Muscle of leg (tissue), 11 donors: Measurements from ENCODE around the gene DUS1L. TPM values are rescaled to one million over a fixed set of nuclear protein-coding genes. Genes with fewer than 3 reads are reported as not detected.

ENCODE experiments used
- DNase-seq: peaks from one replicate; pipeline ENCODE4 v3.0.0; 2013
- H3K27ac ChIP-seq: one replicate; pipeline ENCODE4 v1.5.1; 2013; ENCODE audit warnings: mild to moderate bottlenecking, low read length, control low read depth
- H3K27me3 ChIP-seq: one replicate; pipeline ENCODE4 v1.6.1; 2013; ENCODE audit warnings: low read length; ENCODE audit not compliant: control insufficient read depth, insufficient read depth
- H3K36me3 ChIP-seq: one replicate; pipeline ENCODE4 v1.6.1; 2013; ENCODE audit warnings: low read length; ENCODE audit not compliant: control insufficient read depth, insufficient read depth
- H3K4me1 ChIP-seq: one replicate; pipeline ENCODE4 v1.6.1; 2013; ENCODE audit warnings: low read length; ENCODE audit not compliant: control insufficient read depth, insufficient read depth
- H3K4me3 ChIP-seq: one replicate; pipeline ENCODE4 v1.5.1; 2013; ENCODE audit warnings: low read length, control low read depth
- H3K9me3 ChIP-seq: replicated peaks from 2 replicates; pipeline ENCODE4 v1.6.1; 2013; ENCODE audit warnings: low read depth, low read length; ENCODE audit not compliant: control insufficient read depth
- WGBS: methylation state at CpG from one replicate; pipeline ENCODE4 v1.1.5; 2013; ENCODE audit warnings: missing lambda C conversion rate; ENCODE audit not compliant: insufficient coverage; 5-methylcytosine and 5-hydroxymethylcytosine counted together
- polyA plus RNA-seq, 8 donors: library from polyadenylated mRNA; unstranded; fragments of 120-200 nt; gene quantifications; one replicate each; pipeline versions ENCODE4 v1.2.1 to v1.2.3, GENCODE V29; 2013; ENCODE audit warnings: inconsistent platforms in 1 of 8, low replicate concordance in 1 of 8; ENCODE audit not compliant: insufficient read length in 8 of 8, insufficient read depth in 1 of 8
- total RNA-seq: library from RNA; stranded (reverse); fragments of 120-200 nt; gene quantifications from one replicate; pipeline ENCODE4 v1.2.4, GENCODE V29; 2013

DUS1L gene
- total and polyA plus RNA-seq, 9 donors = 43.6 to 73.5 (median 59.1) TPM

DNA sequence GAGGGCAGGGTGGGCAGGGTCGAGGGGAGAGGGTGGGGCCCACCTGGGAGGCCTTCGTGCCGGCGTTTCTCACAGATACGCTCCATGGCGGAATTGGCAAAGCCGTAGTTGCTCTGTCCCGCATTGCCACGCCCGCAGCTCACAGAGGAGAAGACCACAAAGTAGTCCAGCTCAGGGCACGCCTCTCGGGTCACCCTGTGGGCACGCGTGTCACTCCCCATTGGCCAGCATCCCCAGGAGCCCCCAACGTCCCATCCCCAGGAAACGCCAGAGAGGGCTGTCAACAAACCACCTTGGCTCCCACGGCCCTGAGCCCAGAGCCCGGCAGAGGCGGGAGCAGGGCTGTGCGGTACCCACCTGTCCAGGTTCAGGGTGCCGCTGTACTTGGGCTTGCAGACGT, 16.4 kb upstream of the DUS1L start:
- no peaks in the 10 kb centered on the region for H3K9me3 ChIP-seq
- H3K4me3 ChIP-seq = no peak overlapping the region
- 84% methylated on average over 22 of the region's 22 CpGs for WGBS
- H3K27ac ChIP-seq = no peak overlapping the region
- no peak for DNase-seq
- H3K36me3 ChIP-seq = peaks cover 80% of the 10 kb centered on the region
- H3K27me3 ChIP-seq = no peaks in the 10 kb centered on the region
- H3K4me1 ChIP-seq = peaks cover 12% of the 10 kb centered on the region

DNA sequence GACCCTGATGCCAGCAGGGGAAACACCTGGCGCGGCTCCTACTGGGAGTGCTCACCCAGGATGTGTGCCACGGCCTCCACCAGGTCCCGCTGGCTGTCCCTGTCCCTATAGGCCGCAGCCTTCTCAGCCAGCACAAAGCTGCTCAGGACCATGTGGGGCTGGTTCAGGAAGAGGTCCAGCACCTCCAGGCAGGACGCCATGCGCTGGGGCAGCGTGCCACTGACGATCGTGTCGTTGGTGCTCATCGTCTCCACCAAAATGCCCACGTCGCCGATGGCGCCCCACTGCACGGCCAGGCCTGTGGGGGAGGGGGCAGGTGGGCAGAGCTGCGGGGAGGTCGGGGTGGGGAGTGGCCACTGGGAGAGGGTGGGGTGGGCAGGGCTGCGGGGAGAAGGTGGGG, 15.9 kb upstream of the DUS1L start:
- no peak for DNase-seq
- Histone ChIP-seq H3K27me3 (no peaks in the 10 kb centered on the region), H3K27ac (no peak overlapping the region), H3K4me3 (no peak overlapping the region), H3K4me1 (peaks cover 16% of the 10 kb centered on the region), H3K9me3 (no peaks in the 10 kb centered on the region), H3K36me3 (peaks cover 76% of the 10 kb centered on the region)
- WGBS = 81% methylated on average over 20 of the region's 20 CpGs

DNA sequence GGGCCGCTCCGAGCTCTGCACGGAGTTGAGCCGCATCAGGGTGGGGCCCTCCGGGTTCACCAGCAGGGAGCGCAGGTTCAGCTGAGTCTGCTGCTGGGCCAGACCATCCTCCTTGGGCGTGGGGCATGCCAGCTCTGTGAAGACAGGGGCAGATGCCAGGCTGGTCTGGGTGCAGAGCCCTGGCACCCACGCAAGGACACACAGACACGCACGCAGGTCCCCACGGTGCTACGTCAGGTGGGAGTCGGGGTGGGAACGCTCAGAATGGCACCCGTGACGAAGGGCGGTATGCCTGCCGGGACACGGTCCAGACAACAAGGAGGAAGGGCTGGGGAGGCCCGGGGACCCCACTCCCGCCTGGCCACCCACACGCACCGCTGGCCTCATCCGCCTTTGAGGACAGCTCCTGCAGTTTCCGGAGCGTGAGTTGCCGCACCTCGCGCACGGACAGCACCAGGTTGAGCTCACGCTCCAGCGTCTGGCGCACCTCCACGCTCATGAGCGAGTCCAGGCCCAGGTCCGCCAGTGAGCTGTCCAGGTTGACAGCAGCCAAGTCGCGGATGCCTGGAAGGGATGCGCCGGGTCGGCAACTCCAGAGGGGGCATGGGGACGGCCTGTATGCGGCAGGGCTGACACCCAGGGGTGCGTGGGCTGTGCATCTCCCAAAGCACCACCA, 15.3 kb upstream of the DUS1L start:
- no peak for DNase-seq
- no peaks in the 10 kb centered on the region for H3K27me3 ChIP-seq
- no peaks in the 10 kb centered on the region for H3K9me3 ChIP-seq
- H3K4me1 ChIP-seq = peaks cover 20% of the 10 kb centered on the region
- H3K4me3 ChIP-seq = no peak overlapping the region
- H3K36me3 ChIP-seq = peaks cover 70% of the 10 kb centered on the region
- WGBS = 88% methylated on average over 44 of the region's 44 CpGs
- no peak overlapping the region for H3K27ac ChIP-seq

DNA sequence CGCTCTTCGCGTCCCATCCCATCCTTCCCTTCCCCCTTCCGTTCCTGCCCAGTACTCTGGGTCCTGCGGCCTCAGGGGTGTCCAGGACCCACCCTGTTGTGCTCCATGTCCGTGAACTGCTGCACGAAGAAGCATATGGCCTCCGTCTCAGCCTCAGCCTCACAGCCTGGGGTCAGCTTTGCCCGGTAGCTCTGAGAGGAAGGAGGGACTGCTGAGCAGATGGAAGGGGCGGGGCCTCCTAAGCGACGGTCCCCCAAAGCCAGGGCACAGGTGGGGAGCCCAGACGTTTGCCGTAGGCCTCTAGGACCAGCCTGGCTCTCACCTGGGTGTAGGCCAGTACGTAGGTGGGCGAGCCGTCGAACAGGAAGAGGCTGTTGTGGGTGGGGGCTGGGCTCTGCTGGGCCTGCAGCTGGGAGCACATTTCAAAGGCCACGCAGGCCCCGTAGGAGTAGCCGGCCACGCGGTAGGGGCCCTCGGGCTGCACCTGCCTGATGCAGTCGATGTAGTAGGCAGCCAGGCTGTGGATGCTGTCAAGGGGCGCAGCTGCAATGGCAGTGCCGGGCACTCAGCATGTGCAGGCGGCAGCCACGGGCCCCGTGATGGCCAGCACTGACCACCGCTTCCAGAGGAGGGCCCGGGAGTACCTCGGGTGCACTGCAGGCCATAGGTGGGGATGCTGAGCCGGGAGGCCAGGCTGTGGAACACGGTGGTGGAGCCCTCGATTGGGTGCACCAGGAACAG, 14.6 kb upstream of the DUS1L start:
- Histone ChIP-seq H3K4me3 (no peak overlapping the region), H3K27me3 (no peaks in the 10 kb centered on the region), H3K27ac (no peak overlapping the region), H3K4me1 (peaks cover 20% of the 10 kb centered on the region), H3K36me3 (peaks cover 63% of the 10 kb centered on the region), H3K9me3 (no peaks in the 10 kb centered on the region)
- no peak for DNase-seq
- 78% methylated on average over 33 of the region's 36 CpGs for WGBS

DNA sequence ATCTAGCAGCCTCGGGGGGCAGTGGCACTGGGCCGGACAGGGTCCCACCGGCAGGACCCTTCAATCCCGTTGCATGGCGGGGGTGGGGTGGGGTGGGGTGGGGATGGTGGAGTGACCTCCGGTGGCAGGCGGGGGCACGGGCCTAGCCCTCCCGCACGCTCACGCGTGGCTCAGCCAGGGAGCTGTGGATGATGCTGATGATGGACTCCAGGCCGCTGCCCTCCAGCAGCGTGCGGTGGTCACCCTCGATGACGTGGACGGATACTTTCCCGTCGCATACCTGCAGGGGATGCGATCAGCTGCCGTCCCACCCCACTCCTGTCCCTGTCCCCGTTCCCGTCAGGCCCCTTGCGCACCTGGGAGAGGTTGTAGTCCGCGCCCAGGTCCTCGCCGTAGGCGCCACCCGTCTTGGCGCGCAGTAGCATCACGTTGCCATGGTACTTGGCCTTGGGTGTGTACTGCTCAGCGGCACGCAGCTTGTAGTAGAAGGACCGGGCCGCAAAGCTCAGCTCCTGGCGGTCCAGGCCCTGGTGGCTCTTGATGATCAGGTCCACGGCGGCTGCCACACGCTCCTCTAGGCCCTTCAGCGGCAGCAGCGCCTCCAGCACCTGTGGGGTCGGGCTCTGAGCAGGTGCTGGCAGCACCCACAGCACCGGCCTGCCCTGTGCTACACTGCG, 13.5 kb upstream of the DUS1L start:
- H3K36me3 ChIP-seq = peaks cover 52% of the 10 kb centered on the region
- no peak overlapping the region for H3K27ac ChIP-seq
- DNase-seq = no peak
- whole genome bisulfite sequencing = 90% methylated on average over 37 of the region's 47 CpGs
- H3K4me3 ChIP-seq = no peak overlapping the region
- peaks cover 20% of the 10 kb centered on the region for H3K4me1 ChIP-seq
- no peaks in the 10 kb centered on the region for H3K27me3 ChIP-seq
- no peaks in the 10 kb centered on the region for H3K9me3 ChIP-seq

DNA sequence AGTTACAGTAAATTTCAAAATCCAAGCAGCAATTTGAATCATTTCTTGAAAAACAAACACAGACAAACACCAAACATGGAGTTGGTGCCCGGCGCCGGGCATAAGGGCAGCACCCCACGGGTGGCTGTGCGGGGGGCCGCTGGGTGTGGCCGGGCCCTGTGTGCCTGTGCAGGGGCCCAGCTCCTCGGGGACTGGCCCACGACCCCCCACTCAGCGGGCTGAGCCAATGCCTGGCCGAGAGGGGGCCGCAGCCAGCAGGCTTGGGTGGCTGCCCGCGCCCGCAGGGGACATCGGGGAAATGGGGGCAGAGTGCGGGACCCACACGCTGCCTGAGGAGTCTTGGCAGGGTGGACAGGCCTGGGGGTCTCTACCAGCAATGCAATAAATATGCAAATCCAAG, 12.8 kb upstream of the DUS1L start:
- no peaks in the 10 kb centered on the region for H3K27me3 ChIP-seq
- peaks cover 45% of the 10 kb centered on the region for H3K36me3 ChIP-seq
- peaks cover 20% of the 10 kb centered on the region for H3K4me1 ChIP-seq
- no peak overlapping the region for H3K4me3 ChIP-seq
- H3K27ac ChIP-seq = no peak overlapping the region
- no peaks in the 10 kb centered on the region for H3K9me3 ChIP-seq
- 92% methylated on average over 11 of the region's 18 CpGs for WGBS
- no peak for DNase-seq

DNA sequence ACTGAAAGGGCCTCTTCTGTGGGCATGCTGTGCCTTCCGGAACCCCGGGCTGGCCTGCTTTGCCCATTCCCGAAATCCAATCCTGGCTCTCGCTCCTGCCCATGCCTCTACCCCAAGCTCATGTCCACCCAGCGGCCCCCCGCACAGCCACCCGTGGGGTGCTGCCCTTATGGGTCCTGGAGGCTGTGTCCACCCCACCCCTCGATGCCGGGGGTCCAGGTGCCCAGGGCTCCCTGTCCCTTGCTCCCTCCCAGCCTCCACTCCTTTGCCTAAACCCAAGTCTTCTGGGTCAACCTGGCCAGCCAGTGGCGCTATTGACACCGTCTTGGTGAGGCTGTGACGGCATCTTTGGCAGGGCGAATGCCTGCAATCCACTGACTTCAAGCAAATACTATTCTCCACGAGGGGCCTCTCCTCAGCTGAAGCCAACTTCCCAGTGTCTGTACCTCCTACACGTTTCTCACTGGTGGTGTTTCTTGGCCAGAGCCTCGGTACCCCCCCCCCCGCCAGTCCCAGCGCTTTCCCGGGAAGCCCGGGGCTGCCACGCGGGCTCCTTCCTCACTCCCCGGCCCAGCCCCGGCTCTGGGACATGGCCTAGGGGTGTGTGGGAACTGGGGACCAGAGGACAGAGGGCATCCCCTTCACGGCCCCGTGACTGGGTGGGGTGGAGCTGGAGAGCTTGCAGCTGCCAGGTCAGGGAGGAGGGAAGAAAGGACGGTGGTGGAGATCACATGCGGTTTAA, 12.2 kb upstream of the DUS1L start:
- no peaks in the 10 kb centered on the region for H3K9me3 ChIP-seq
- H3K27me3 ChIP-seq = no peaks in the 10 kb centered on the region
- H3K27ac ChIP-seq = no peak overlapping the region
- H3K36me3 ChIP-seq = peaks cover 39% of the 10 kb centered on the region
- WGBS = 59% methylated on average over 14 of the region's 28 CpGs
- H3K4me3 ChIP-seq = no peak overlapping the region
- DNase-seq = peak; percentile 76
- H3K4me1 ChIP-seq = peaks cover 20% of the 10 kb centered on the region

DNA sequence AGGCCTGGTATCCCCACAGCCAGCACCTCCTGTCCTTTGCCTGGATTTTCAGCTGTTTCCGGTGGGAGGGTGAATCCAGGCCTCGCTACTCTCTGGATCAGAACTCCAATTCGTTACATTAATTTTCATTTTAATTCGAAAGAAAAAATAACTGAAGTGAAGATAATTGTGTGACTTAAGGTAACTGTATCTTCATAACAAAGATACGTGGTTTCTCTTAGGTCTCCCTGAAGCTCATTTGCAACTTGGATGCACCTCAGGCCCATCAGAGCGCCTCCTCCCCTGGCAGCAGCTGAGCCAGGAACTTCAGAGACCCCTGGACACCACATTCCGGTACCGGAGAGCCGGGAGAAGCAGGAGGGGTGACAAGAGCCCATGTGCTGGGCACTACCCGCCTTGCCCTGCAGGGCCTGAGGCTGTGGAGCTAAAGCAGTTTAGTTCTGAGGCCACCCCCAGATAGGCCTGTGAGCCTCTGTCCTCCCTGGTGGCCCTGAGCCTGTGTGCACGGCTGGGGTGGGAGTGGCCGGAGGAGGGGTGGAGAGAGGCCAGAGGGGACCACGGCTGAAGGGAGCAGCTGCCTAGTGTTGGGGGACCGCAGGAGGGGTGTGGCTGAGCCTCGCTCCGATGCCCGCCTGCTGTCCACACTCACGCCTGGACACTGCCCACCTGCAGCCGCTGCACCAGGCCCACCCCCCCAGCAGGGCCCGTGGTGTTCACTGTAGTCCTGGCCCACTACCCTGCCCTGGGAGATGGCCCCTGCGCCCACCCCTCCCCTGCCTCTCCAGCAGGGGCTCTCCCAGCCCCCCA, 11.4 kb upstream of the DUS1L start:
- H3K36me3 ChIP-seq = peaks cover 31% of the 10 kb centered on the region
- DNase-seq = peak; percentile 62

DNA sequence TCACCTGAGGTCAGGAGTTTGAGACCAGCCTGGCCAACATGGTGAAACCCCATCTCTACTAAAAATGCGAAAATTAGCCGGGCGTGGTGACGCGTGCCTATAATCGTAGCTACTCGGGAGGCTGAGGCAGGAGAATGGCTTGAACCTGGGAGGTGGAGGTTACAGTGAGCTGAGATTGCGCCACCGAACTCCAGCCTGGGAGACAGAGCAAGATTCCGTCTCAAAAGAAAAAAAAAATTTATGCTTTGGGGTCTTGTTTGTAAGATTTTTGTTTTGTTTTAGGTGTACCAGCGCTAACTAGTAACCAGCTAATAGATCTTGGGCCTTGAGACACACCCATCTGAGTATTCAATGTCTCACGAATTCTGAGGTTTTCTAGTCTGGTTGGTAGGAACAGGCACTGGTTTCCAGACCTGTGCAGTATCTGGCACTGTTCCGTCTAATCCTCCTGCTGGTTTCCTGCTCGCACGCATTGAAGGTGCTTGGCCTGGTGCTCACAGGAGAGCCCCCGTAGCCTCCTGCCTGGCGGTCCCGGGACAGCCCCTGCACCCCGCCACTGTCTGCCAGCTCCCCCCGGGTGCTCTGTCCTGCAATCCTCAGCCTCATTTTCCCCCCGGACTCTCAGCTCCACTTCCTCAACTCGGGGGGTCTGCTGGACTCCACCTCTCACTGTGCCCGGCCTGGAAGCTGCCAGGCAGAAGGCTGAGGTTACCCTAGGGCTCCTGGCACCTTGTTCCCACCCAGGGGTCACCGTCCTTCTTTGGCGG, 10.6 kb upstream of the DUS1L start:
- 73% methylated on average over 24 of the region's 25 CpGs for WGBS
- no peak overlapping the region for H3K4me3 ChIP-seq
- peaks cover 20% of the 10 kb centered on the region for H3K4me1 ChIP-seq
- H3K36me3 ChIP-seq = peaks cover 25% of the 10 kb centered on the region
- H3K9me3 ChIP-seq = no peaks in the 10 kb centered on the region
- no peak for DNase-seq
- no peaks in the 10 kb centered on the region for H3K27me3 ChIP-seq
- H3K27ac ChIP-seq = no peak overlapping the region

More for the DNA sequence above, 11.4 kb upstream of the DUS1L start:
- no peaks in the 10 kb centered on the region for H3K27me3 ChIP-seq
- H3K27ac ChIP-seq = no peak overlapping the region
- H3K4me3 ChIP-seq = no peak overlapping the region
- 20% methylated on average over 9 of the region's 21 CpGs for WGBS
- H3K4me1 ChIP-seq = peaks cover 20% of the 10 kb centered on the region
- no peaks in the 10 kb centered on the region for H3K9me3 ChIP-seq
